Activated T-helper 1 cell treated with anti-CD3 and anti-CD28 coated beads, Interleukin-12 subunit alpha, Interleukin-12 subunit beta, Interleukin-2, Interleukin-4 antibody, amounts not matched to agents 30 ng/mL and 10 ng/mL and 1 ng/mL, durations not matched to agents 14 hours and 24 hours and 36 hours (primary cell): Measurements from ENCODE around the gene DCUN1D4. TPM values are rescaled to one million over a fixed set of nuclear protein-coding genes. Genes with fewer than 3 reads are reported as not detected.

ENCODE experiments used
- DNase-seq: peaks from one replicate; pipeline ENCODE4 v3.0.0; 2021; ENCODE audit warnings: low spot score
- H3K27ac Mint-ChIP-seq: one replicate; pipeline ENCODE4 v1.8.0; 2021; ENCODE audit warnings: mild to moderate bottlenecking, mixed read lengths
- H3K27me3 Mint-ChIP-seq: one replicate; pipeline ENCODE4 v1.8.0; 2022; ENCODE audit warnings: mild to moderate bottlenecking, moderate library complexity, mixed read lengths; ENCODE audit not compliant: insufficient read depth
- H3K36me3 Mint-ChIP-seq: one replicate; pipeline ENCODE4 v1.8.0; 2021; ENCODE audit warnings: low read depth, mixed read lengths
- H3K4me1 Mint-ChIP-seq: one replicate; pipeline ENCODE4 v1.8.0; 2021; ENCODE audit warnings: low read depth, mixed read lengths
- H3K4me3 Mint-ChIP-seq: one replicate; pipeline ENCODE4 v1.8.0; 2021; ENCODE audit warnings: mild to moderate bottlenecking, moderate library complexity, mixed read lengths
- H3K9me3 Mint-ChIP-seq: one replicate; pipeline ENCODE4 v1.8.0; 2021; ENCODE audit warnings: mixed read lengths
- intact Hi-C: fragments of 100-400 bp; cut with micrococcal nuclease; formaldehyde crosslinking; loops from one replicate; pipeline ENCODE4 v1.15.1; 2024
- total RNA-seq: library from RNA; stranded (reverse); gene quantifications from 2 replicates; pipeline ENCODE4 v1.2.3, GENCODE V29; 2022

The DCUN1D4 gene
- total RNA-seq, 1 donor from 2014 or later: 29.7 TPM

DNA sequence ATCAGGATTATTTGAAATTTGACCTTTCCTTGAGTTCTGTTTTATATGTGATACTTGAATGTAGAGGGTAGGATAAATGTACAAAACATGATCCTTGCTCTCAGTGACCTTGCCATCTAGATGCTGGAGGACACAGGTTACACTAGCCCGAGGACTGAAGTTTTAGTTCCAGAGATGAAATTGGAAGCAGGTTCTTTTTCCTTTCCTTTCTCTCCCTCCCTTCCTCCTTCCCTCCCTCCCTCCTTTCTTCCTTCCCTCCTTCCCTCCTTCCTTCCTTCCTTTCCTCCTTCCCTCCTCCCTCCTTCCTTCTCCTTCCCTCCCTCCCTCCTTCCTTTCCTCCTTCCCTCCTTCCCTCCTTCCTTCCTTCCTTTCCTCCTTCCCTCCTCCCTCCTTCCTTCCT, 122.9 kb downstream of the DCUN1D4 start:
- Mint-ChIP-seq H3K27ac (no peak overlapping the region), H3K9me3 (no peaks in the 10 kb centered on the region), H3K27me3 (no peaks in the 10 kb centered on the region), H3K4me3 (no peak overlapping the region), H3K4me1 (no peaks in the 10 kb centered on the region), H3K36me3 (no peaks in the 10 kb centered on the region)
- DNase-seq: no peak
- intact Hi-C loops: no loop called here

Other genes with a start within 250 kb of the DCUN1D4 start
- gene LRRC66, start 177.2 kb downstream of the DCUN1D4 start, total RNA-seq: 0.08 TPM in 1 of 2 replicates, not detected in the other
- gene SGCB, start 195.1 kb downstream of the DCUN1D4 start, total RNA-seq: 13.9 and 14.4 TPM in 2 replicates
- 0.13 and 0.27 TPM in 2 replicates for gene SPATA18, start 208.2 kb downstream of the DCUN1D4 start, total RNA-seq